ENCODE results near the gene PRKAG2.

PRKAG2 gene

GRCh38 chr7:151679071-151679708, 197.7 kb downstream of the PRKAG2 start:
- no peak for DNase-seq (ENCODE audit: low read depth, low spot score)

GRCh38 chr7:151678227-151678604, 198.7 kb downstream of the PRKAG2 start:
- no peak for DNase-seq (ENCODE audit: low read depth, low spot score)

GRCh38 chr7:151677581-151678226, 199.2 kb downstream of the PRKAG2 start:
- no peak for DNase-seq (ENCODE audit: low read depth, low spot score)

- no peak for DNase-seq (ENCODE audit: low read depth, low spot score)
Measured at GRCh38 chr7:151676759-151677158, 200.2 kb downstream of the PRKAG2 start.

GRCh38 chr7:151675196-151675920, 201.6 kb downstream of the PRKAG2 start:
- no peak for DNase-seq (ENCODE audit: low read depth, low spot score)

GRCh38 chr7:151674161-151674920, 202.6 kb downstream of the PRKAG2 start:
- DNase-seq (ENCODE audit: low read depth, low spot score) = no peak

GRCh38 chr7:151673216-151673615, 203.7 kb downstream of the PRKAG2 start:
- DNase-seq (ENCODE audit: low read depth, low spot score) = no peak

- no peak for DNase-seq (ENCODE audit: low read depth, low spot score)
Measured at GRCh38 chr7:151672716-151673115, 204.2 kb downstream of the PRKAG2 start.

- DNase-seq (ENCODE audit: low read depth, low spot score) = peak; percentile 64
Measured at GRCh38 chr7:151671514-151671913, 205.4 kb downstream of the PRKAG2 start.

GRCh38 chr7:151669762-151670161, 207.2 kb downstream of the PRKAG2 start:
- no peak for DNase-seq (ENCODE audit: low read depth, low spot score)

- DNase-seq (ENCODE audit: low read depth, low spot score) = no peak
Measured at GRCh38 chr7:151666886-151667285, 210.0 kb downstream of the PRKAG2 start.

GRCh38 chr7:151665368-151665767, 211.5 kb downstream of the PRKAG2 start:
- DNase-seq (ENCODE audit: low read depth, low spot score) = peak; percentile 69

GRCh38 chr7:151664268-151664667, 212.6 kb downstream of the PRKAG2 start:
- no peak for DNase-seq (ENCODE audit: low read depth, low spot score)

- no peak for DNase-seq (ENCODE audit: low read depth, low spot score)
Measured at GRCh38 chr7:151663382-151664100, 213.4 kb downstream of the PRKAG2 start.

- no peak for DNase-seq (ENCODE audit: low read depth, low spot score)
Measured at GRCh38 chr7:151662251-151662826, 214.6 kb downstream of the PRKAG2 start.

GRCh38 chr7:151661587-151661986, 215.3 kb downstream of the PRKAG2 start:
- DNase-seq (ENCODE audit: low read depth, low spot score) = no peak

- no peak for DNase-seq (ENCODE audit: low read depth, low spot score)
Measured at GRCh38 chr7:151660141-151660540, 216.8 kb downstream of the PRKAG2 start.

- DNase-seq (ENCODE audit: low read depth, low spot score) = no peak
Measured at GRCh38 chr7:151659219-151659618, 217.7 kb downstream of the PRKAG2 start.

- DNase-seq (ENCODE audit: low read depth, low spot score) = no peak
Measured at GRCh38 chr7:151658778-151659177, 218.1 kb downstream of the PRKAG2 start.

- no peak for DNase-seq (ENCODE audit: low read depth, low spot score)
Measured at GRCh38 chr7:151657173-151657572, 219.7 kb downstream of the PRKAG2 start.

GRCh38 chr7:151655555-151655954, 221.4 kb downstream of the PRKAG2 start:
- DNase-seq (ENCODE audit: low read depth, low spot score) = no peak
